Motor neuron (in vitro differentiated cells): Measurements from ENCODE around the gene BMF. TPM values are rescaled to one million over a fixed set of nuclear protein-coding genes. Genes with fewer than 3 reads are reported as not detected.

Experiments used
- ATAC-seq, 8 experiments: fragments of 200-7000 bp; cut with Tn5 transposase; replicated peaks in 6 of 8; 2 replicates each; pipeline ENCODE4 v1.8.0; 2021; ENCODE audit warnings: mild to moderate bottlenecking in 8 of 8, moderate library complexity in 8 of 8
- H3K27ac ChIP-seq, 2 donors: fragments of 250-450 bp; sonication (Bioruptor Pico); 2 replicates each; pipeline ENCODE4 v1.9.0; 2021; ENCODE audit warnings: antibody characterized with exemption in 2 of 2, mild to moderate bottlenecking in 2 of 2, moderate library complexity in 1 of 2
- H3K4me1 ChIP-seq, 2 donors: fragments of 250-450 bp; sonication (Bioruptor Pico); replicated peaks in 1 of 2; 2 replicates each; pipeline ENCODE4 v1.6.1; 2021; ENCODE audit warnings: antibody characterized with exemption in 2 of 2, mild to moderate bottlenecking in 2 of 2, moderate library complexity in 1 of 2
- H3K4me3 ChIP-seq, 5 donors: fragments of 250-450 bp; sonication (Bioruptor Pico); 2 replicates each; pipeline ENCODE4 v1.9.0; 2021; ENCODE audit warnings: antibody characterized with exemption in 5 of 5, mild to moderate bottlenecking in 5 of 5, moderate library complexity in 4 of 5
- WGBS, 10 experiments: fragments of 450-650 bp; shearing (Covaris generic); methylation state at CpG; one replicate each; pipeline ENCODE4 v1.0.0; 2022; 5-methylcytosine and 5-hydroxymethylcytosine counted together
- in situ Hi-C, 9 experiments: fragments of 400-800 bp; cut with MboI; loops; one replicate each; pipeline ENCODE4 v1.15.0; 2021; ENCODE audit warnings: low sequenced_read_pairs in 9 of 9, low pct_unique_long_range_greater_than_20kb in 2 of 9; ENCODE audit not compliant: unreplicated experiment in 9 of 9
- total RNA-seq, 8 experiments: library from RNA; unstranded; fragments of 300-600 nt; gene quantifications; 2 replicates each; pipeline versions ENCODE4 v1.2.3 to v1.2.4, GENCODE V29; 2022

Gene BMF
- total RNA-seq, 8 experiments from 2014 or later, result 2.0 to 32.7 (median 10.7) TPM

DNA sequence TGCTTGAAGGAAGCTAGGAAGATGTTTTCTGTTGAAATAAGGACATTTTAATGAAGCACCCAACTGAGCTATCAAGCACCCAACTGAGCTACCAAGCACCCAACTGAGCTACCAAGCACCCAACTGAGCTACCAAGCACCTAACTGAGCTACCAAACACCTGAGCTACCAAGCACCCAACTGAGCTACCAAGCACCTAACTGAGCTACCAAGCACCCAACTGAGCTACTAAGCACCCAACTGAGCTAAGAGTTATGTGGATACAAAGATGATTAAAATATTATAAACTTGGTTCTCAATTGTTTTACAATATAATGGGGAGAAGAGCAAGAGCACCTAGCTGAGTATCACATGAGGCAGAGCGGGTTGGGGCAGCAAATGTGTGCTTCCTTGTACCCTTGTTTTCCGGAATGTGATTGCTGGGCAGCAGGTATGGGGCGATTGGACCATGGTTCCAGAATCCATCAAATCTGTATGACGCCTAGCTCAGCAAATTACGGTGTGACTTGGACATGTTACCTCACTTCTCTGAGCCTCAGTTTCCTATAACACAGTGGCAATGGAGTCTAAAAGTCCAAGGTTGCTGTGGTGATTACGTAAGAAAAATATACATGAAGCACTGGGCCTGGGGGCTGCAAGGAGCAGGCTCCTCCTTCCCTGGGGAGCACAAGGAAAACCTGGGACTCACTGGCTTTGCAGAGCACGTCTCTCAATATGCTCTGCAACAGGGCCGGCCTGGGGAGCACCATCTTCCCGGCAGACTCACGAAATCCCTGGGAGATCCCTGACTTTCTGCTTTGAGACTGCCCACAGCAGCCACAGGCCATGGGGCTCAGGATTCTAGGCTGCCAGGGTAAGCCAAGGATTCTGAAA lies 11.3 kb downstream of the BMF start:
- in situ Hi-C loops, result no loop called here
- H3K4me3 ChIP-seq, result no peak overlapping the region
- H3K27ac ChIP-seq, result peak overlapping the region; percentile 84 to 87
- no peak for ATAC-seq
- WGBS, 10 experiments, result 41 to 100% (median 77%) methylated on average over 2 to 10 of the region's 10 CpGs; no CpG with 5 or more reads in 3 of the 10 experiments
- H3K4me1 ChIP-seq, result peaks cover 50 to 67% of the 10 kb centered on the region in 2 donors

DNA sequence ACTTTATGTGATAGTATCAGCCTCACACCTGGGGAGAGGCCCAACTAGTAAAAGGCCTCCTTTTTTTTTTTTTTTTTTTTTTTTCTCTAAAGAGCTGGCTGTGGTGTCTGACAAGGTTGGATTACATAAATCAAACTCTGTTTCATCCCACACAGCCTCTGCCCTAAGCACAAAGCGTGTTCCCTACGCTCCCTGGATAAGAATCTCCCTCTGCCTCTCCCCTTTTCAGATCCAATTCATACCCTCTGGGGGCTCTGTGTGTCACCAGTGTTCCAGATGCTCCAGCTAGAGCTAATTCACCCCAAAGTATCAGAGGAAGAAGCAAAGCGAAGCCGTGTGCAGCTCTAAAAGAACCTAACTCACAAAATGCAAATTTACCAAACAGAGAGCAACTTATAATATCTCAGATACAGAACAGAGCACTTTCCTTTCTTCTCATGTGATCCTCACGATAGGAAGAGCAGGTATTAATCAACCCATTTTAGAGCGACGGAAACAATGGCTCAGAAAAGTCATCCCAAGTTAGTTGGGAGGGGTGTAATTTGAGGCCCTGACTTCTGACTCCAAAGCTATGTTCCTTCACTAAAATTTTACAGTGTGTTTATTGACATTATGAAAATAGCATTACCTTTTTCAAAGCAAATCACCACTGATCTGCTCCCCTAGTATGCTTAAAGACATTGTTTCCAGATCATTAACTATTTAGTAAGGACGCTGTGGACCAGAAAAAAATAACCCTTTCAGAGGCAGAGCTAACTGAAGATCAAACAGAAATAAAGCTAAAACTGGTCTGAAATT lies 12.4 kb downstream of the BMF start:
- Histone ChIP-seq H3K4me1 (peaks cover 50 to 77% of the 10 kb centered on the region in 2 donors), H3K27ac (peak overlapping the region; percentile 49 to 66), H3K4me3 (no peak overlapping the region)
- in situ Hi-C loops, result no loop called here
- ATAC-seq, result peak in 5 of 8 experiments; percentile 11 to 32 (median 24)
- WGBS, 10 experiments, result 0 to 60% (median 22%) methylated on average over 1 to 8 of the region's 8 CpGs; no CpG with 5 or more reads in 1 of the 10 experiments

DNA sequence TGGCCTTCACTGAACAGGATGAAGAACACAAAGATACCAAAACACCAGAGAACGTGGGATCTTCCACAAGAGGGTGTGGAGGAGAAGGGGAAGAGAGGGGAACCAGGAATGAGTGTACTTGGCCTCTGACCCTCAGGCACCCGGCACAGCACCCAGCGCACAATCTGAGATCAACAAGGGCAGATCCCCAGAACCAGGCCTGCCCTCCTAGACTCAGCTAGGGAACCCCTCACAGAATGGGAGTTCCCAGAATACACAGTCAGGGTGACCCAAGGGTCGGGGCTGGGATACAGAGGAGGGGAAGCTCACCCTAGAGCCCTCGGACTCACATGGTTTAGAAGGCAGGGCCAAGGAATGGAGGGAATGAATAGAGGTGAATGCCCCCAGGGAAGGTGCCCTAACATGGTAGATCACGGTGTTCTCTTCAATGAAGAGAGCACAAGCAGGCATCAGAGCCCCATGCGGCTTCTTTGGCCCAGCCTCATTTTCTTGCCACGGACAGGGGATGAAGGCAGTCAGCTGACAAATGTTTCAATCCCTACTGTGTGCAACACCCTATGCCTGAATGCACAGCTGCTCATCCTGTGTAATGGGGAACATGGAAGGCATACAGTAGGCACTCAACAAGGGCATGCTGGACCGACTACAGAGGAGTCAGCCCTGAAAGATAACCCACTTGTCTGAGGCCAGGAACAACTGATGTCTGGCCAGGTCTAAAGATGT lies 13.1 kb downstream of the BMF start:
- 50 to 100% (median 75%) methylated on average over 1 to 7 of the region's 9 CpGs; no CpG with 5 or more reads in 2 of the 10 experiments for WGBS, 10 experiments
- H3K27ac ChIP-seq, result peak overlapping the region; percentile 9 to 31
- ATAC-seq, result no peak
- in situ Hi-C loops, result no loop called here
- peaks cover 50 to 85% of the 10 kb centered on the region in 2 donors for H3K4me1 ChIP-seq
- H3K4me3 ChIP-seq, result no peak overlapping the region

DNA sequence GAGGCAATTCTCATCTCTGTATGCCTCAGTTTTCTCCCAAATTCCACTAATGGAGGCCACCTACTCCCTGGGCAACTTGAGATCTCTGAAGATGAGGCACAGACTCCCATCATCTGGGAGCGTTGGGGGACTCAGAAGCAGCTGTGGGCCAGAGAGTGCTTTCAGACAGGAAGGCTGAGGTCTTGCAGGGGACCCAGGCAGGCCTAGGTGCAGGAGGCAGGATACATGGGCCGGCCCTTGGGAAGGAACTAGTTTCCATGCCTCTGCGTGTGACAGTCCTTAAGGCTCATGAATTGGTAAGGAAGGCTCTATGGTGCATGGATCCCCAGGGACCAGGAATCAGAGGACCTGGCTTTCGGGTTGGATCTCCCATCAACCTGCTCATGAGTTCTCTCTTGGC lies 14.5 kb downstream of the BMF start:
- no peak overlapping the region for H3K4me3 ChIP-seq
- peak overlapping the region; percentile 89 to 92 for H3K27ac ChIP-seq
- no peak for ATAC-seq
- H3K4me1 ChIP-seq, result peaks cover 55 to 93% of the 10 kb centered on the region in 2 donors
- 90 to 100% (median 100%) methylated on average over 1 to 4 of the region's 4 CpGs; no CpG with 5 or more reads in 5 of the 10 experiments for WGBS, 10 experiments
- in situ Hi-C loops, result no loop called here

DNA sequence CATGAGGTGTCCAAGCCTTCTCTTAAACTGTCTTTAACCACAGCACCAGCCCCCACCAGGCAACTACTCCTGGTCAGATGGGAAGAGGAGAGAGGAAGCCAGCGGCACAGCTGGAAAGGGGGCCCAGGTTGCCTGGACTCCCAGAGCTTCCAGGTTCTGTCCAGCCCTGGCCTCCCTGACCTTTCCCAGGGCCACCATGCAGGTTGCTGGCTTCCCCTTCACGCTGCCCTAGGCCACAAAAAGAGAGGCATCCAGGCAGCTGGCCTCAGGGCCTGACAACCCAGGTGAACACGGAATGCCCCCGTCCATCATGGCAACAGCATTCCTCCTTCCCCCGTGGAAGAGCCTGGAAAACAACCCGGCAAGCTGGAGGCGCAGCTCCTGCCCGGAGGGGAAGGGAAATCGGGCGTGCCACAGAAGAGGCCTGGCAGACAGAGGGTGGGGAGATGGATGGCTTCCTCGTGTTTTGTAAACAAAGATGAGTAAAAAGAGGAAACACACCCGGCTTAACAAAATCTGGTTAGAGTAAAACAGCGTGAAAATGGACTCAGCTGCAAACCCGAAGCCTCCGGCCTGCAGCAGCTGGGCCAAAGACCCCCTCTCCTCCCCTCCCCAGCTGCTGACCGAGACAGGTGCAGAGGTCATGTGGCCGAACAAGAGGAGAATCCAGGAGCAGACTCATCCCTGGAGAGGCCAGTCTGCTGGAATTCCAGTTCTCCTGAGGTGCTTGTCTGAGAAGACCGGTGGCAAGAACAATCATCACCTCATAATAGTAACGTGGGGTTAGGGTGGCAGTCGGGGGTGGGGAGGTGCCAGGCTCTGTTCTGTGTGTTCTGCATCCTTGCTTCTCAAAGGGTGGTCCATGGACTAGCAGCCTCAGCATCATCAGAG lies 15.5 kb downstream of the BMF start:
- H3K4me3 ChIP-seq, result no peak overlapping the region
- in situ Hi-C loops, result no loop called here
- H3K4me1 ChIP-seq, result peaks cover 55 to 94% of the 10 kb centered on the region in 2 donors
- H3K27ac ChIP-seq, result peak overlapping the region; percentile 89 to 92
- WGBS, 10 experiments, result 4 to 50% (median 22%) methylated on average over 1 to 8 of the region's 20 CpGs; no CpG with 5 or more reads in 2 of the 10 experiments
- ATAC-seq, result peak; percentile 12 to 61 (median 30)

DNA sequence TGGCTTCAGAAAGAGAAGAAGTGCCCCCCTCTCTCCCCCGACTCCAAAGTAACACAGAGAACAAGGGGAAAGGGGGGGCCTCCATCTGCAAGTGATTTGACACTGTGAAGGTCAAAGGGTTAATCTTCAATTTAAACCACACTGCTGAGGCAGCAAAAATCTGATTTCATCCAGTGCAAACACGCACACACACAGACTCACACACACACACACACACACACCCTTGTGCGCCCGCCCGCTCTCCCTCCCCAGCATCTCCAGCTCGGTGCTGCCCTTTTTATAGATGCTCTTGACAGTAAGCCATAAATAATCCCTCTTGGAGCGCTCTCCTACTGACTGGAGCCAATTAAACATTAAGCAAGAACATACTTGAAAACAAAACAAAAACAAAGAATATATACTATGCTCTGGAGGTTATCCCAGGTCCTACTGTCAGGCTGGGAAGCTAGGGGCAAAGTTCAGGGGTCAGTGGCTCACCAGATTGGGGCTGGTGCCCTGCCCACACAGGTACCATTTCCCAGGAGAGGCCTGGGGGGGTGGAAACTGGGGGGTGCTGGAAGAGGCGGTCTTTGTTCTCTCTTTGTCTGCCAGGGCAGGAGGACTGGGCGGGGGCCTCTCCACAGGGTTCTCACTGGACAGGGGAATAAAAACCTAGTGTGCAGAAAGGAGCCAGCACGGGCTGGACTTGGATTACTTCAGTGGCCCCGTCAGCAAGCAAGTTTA lies 16.3 kb downstream of the BMF start:
- Histone ChIP-seq H3K4me3 (no peak overlapping the region), H3K4me1 (peaks cover 55 to 94% of the 10 kb centered on the region in 2 donors), H3K27ac (peak overlapping the region; percentile 89 to 92)
- in situ Hi-C loops, result no loop called here
- peak; percentile 67 to 84 (median 77) for ATAC-seq
- WGBS, 10 experiments, result 0 to 14% (median 0%) methylated on average over 1 to 6 of the region's 11 CpGs; no CpG with 5 or more reads in 3 of the 10 experiments

DNA sequence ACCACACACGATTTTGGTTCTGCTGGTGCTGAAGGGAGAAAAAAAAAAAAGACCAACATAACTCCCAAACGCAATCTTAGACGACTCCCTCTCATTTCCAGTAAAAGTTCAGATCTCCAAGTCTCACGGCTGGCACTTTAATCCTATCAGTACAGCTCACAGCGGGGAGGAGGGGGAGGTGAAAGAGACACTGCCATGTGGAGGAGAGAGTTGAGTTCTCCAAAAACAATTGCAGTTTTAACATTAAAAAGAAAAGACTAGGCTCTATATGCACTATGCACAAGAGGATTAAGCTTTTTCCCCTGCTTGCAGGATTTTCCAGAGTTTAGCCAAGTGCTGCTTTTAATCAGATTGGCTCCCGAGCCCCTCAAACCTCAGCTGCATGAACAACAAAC lies 16.8 kb downstream of the BMF start:
- 0 to 40% (median 3%) methylated on average over 1 to 5 of the region's 6 CpGs; no CpG with 5 or more reads in 1 of the 10 experiments for WGBS, 10 experiments
- Histone ChIP-seq H3K4me1 (peaks cover 55 to 96% of the 10 kb centered on the region in 2 donors), H3K4me3 (no peak overlapping the region), H3K27ac (peak overlapping the region; percentile 47 to 66)
- in situ Hi-C loops, result no loop called here
- peak in 6 of 8 experiments; percentile 0 to 33 (median 0) for ATAC-seq

DNA sequence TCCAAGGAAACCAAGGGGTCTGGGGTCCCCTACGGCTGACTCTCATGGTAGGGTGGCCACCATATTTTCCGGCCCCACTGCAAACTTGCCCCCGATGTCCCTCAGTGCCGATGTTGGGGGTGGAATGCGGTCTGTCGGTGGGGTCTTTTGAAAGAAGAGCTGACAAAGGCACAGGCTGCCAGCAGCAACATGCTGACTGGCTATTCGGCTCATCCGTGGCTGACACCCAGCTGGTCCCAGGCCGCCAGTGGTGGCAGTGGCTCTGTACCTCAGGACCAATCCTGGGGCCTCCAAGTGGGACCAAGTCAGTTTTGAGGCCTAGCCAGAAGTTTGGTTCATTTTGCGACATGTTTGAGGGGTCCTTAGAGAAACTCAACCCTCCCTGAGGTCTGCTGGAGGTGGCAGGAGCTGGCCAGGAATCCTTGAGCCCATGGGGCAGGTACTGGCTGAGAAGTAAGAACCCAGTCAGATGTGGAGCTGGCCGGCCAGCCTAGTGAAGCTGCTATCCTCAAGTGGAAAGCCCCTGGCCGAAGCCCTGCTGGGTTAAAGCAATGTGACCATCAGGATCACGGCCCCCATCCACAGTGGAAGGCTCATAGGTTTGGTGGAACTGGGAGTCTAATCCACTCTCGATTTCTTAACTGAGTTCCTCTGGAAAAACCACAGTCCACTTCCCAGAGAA lies 17.8 kb downstream of the BMF start:
- in situ Hi-C loops, result no loop called here
- WGBS, 10 experiments, result 29 to 100% (median 83%) methylated on average over 1 to 6 of the region's 14 CpGs; no CpG with 5 or more reads in 3 of the 10 experiments
- Histone ChIP-seq H3K27ac (peak overlapping the region; percentile 47 to 66), H3K4me1 (peaks cover 51 to 89% of the 10 kb centered on the region in 2 donors), H3K4me3 (no peak overlapping the region)
- no peak for ATAC-seq

DNA sequence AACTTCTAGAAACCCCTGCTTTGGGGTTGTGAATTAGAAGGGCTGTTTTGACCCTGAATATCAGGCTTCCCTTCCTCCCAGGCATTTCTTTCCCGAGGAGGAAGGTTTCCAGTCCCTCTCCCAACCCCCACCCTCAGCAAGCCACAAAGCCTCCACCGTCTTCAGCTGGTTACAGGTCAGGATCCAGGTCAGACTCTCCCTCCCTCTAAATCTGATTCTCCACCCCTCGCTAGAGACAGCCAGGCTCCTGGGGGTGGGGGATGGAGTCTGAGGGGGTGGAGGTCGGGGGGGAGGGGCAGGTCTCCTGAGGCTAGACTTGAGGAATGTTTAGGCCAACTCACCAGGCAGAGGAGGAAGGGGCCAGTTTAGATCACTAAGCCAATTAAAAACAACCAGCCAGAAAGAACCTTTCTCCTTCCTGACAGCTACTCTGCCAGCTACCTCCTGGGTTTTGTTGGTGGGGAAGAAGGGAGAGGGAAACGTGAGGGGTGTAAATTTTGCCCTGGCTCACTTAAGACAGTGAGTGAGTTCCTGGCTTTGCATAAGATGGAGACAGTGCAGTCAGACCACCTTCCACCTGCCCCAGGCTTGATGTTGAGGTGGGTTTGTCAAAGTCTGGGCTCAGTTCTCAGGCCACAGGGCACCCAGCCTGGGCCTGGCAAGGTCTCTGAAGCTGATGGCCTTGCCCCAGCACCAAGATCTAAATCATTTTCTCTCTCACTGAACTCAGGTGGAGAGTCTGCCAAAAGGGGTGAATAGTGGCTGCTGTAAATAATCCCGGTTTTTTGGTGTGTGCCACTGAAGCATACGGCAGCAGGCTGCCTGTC lies 19.5 kb downstream of the BMF start:
- in situ Hi-C loops, result no loop called here
- Histone ChIP-seq H3K4me1 (peaks cover 41 to 80% of the 10 kb centered on the region in 2 donors), H3K4me3 (no peak overlapping the region), H3K27ac (peak overlapping the region; percentile 73 to 75)
- peak in 5 of 8 experiments; percentile 1 to 36 (median 15) for ATAC-seq
- WGBS, 10 experiments, result 0 to 40% (median 24%) methylated on average over 1 to 4 of the region's 7 CpGs; no CpG with 5 or more reads in 4 of the 10 experiments
